DMS153 treated with DMSO at 0.1 percent for 48 hours (cell line): ENCODE measurements around the gene SLCO4A1.

Experiments used
- DNase-seq: peaks from one replicate; lab custom pipeline; 2025; ENCODE audit not compliant: unreplicated experiment; lab: John Stamatoyannopoulos, UW

Gene SLCO4A1

DNA sequence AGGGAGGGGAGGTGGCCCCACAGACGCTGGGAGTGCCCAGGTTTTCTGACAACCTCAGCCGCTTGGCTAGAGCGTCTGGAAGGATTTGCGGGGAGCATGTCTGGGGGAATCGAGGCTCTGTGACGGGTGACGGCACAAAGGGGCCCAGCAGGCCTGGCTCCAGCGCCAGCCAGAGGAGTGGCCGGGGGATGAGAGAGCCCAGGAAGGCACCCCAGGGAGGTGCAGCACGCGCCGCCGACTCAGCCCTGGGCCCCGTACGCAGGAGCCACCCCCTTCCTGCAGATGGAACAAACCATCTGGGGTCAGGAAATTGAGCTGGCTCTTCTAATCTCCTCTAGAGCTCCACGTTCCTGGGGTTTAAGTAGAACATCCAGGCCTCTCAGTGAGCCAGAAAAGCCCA lies 5.9 kb upstream of the SLCO4A1 start:
- no peak for DNase-seq

DNA sequence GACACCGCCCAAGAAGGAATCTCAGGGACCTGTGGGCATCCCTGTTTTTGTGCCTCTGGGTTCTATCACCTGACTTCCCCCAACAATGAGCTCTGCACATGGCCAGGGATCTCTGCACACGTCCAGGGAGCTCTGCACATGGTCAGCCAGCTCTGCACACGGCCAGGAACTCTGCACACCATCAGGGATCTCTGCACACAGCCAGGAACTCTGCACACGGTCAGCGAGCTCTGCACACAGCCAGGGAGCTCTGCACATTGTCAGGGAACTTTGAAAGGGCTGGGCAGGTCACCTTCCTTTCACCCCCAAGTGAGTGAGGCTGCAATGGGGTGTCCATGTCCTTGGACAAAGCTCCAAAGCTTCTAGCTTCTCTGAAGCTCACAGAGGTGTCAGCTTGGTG lies 5.2 kb upstream of the SLCO4A1 start:
- no peak for DNase-seq

DNA sequence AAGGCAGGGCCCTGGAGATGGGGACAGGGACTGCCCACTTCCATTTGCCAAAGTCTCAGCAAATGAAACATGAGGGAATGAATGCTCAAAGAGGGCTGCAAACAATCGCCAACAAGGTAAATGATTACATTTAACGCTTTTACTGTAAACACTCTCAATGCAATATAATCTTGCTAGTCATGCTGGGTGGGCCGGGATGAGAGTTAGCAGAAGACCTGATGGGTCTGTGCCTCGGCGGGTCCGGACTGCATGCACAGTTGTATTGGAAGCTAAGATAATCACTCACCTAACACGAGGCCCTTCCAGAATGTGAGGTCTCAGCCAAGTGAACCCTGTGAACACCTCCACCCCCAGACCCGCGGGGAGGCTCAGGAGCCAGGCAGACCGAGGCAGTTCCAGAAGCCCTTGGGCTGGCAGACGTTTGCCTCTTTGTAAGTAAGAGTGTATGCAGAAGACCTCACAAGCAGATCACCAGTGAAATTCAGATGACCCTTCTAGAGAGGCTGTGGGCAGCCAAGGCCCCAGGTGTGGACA lies 4.7 kb upstream of the SLCO4A1 start:
- no peak for DNase-seq

DNA sequence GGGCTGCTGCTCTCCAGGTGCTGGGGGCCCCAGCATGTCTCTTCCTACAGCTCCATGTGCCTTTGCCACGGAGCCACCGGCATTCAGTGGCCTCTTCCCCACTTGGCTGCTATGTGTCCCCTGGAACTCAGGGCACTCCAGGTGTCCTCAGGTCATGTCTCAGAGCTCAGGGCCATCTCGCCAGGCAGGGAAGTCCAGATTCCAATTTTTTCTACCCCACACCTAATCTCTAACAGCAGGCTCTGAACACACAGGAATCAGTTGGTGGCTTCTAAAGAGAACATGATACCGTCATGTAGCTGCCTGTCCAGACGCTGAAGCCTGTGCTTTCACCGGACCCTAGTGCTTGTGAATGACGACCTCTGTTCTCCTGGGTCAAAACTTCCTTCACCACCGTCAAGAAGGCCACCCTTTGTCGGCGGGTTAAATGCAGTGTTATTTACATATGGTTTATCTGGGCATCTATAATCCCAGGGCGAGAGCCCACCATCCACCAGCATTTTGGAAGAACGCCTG lies 4.2 kb upstream of the SLCO4A1 start:
- DNase-seq = no peak

DNA sequence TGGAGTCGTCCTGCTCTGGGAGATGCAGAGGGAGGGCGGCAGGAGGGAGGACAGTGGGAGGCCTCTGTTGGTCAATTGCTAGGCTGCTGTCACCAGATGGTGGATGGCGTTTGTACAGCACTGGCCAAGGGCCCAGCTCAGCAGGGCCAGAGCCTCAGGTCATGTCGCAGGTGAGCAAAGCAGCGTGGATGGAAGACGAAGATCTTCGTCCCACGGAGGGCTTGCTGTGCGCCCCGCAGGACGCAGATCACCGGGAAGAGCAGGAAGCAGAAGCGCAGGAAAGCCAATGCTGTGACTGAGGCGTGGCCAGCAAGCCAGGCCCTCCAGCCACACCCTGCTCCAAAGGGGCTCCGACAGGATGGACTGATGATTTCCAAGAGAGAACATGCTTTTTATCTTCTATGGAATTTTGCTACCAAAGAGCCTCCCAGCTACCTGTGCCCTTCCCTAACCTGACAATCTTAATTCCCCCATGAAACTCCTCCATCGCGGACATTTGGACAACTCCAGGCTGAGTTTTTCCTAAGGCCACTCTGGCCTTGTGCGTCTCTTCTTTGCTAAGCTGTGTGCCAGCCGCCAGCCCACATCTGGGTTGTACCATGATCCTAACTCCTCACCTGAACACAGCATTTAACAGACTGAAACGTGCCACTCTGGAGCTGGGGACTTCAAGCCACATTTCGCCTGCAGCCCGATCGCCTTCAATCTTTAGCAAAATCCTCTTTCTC lies 3.5 kb upstream of the SLCO4A1 start:
- DNase-seq = no peak

DNA sequence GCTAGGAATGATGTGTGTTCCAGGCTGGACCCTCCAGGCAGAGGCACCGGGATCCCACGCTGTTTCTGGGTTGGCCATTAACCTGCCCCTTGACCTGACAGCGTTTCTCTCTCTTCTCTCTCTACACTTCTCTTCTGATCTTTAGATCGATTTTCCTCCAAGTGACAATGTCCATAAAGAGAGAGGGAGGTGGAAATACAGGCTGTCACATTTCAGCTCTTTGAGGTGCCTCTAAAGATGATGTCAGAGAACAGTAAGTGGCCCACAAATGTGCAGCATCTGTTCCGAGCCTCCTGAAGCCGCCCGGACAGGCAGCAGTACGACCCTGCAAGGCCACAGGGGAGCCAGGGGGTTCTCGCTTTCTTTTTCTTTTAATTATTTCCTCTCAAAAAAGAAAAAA lies 2.5 kb upstream of the SLCO4A1 start:
- no peak for DNase-seq

DNA sequence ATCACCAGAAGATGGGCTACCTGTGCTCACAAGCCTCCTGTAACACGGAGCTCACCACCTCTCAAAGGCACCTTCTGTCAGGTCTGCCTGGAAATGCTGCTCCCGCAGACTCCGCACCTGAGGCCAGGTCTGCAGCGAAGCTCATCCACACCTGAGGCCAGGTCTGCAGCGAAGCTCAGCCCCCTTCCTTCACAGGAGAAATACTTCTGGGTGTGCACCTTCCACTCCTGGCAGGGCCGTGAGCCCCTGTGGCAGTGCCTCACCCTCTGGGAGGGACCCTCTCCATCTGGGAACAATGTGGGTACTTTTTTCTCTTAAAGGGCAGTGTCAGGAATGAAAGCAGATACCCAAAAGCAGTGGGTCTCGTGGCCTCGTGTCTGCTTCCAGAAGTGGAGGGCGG lies 1.4 kb upstream of the SLCO4A1 start:
- DNase-seq = no peak

DNA sequence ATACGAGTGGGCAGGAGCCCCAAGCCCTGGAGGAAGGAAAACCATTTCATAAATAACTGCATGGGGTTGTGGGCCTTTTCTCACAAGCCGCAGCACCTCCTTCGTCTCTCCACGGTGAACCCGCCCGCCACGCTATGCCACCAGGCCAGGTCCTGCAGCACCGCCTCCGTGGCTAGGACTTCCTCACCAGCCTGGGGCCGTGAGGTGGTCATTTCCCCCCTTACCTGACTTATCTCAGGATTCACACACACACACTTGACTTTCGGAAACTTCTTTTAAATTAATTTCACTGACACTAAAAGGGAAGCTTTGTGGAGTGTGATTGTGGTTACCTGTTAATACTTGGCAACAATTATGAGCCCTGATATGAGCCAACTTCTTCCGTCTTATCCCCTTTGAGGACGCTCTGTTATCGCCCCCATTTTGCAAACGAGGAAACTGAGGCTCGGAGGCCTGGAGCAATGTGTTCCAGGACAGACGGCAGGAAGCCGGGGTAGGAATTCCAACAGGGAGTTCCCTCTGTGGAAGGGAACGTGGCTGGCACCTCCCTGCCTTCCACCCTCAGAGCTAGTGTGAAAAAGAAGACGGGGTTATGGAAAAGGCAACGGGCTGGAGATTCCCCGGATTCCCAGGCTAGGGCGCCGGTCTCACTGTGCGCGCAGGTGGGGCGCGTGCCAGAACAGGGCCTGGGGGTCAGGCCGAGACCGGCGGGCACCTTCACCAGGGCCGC lies 817 bp upstream of the SLCO4A1 start:
- DNase-seq = no peak

DNA sequence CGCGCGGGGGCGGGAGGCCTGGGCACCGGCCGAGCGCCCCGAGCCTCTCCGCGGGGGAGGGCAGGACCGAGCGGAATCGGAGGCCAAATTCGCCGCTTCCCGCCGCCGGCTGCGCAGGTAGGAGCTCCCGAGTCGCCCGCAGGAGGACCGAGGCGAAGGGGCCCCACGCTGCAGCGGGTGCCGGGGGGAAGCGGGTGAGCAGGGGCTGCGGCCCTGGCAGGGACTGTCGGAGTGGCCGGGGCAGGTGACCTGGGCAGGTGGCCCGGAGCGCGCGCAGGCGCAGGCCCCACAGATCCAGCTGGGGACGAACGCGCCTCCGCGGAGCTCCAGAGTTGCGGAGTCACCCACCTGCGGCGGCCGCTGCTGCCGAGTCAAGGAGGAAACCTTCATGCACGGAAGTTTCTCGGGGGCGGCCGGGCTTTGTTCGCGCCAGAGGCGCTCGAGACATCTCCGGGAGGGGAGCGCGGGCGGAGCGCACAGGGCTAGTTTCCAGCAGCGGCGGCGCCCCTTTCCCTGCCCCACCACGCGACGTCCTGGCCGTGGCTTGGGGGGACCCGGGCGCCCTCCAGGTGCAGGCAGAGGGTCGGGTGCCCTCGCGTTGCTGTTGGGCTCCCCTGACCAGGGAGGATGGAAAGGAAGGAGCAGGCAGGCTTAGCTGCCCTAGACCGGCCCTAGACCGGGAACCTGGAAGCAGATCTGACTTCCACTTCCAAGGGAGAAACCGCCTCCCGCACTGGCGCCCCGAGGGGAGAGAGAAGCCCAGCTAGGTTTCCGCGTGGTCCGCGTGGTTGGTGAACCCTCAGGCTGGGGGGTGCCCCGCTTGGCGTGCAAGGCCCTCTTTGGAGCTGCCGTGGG lies 590 bp downstream of the SLCO4A1 start:
- no peak for DNase-seq

DNA sequence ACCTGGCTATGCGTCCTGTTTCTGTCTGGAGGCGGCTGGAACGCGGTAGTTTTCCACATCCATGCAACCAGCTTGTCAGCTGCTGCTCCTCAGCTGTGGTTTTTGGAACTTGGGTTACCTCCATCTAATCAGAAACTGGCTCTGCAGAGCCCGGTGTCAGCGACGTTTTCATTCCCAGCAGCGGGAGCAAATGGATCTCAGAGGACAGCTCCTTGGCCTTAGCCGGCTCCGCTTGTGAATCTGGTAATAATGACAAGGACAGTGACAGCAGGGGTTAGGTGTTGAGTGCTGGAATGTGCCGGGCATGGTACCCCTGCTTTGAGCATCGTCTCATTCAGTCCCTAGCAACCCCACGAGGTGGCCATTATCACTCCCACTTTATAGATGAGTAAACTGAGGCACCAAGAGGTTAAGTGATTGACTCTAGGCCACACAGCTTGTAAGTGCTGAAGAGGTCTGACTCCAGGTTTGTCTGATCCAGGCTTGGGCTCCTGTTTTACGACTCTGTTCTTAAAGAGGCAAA lies 1.3 kb downstream of the SLCO4A1 start:
- DNase-seq = no peak

DNA sequence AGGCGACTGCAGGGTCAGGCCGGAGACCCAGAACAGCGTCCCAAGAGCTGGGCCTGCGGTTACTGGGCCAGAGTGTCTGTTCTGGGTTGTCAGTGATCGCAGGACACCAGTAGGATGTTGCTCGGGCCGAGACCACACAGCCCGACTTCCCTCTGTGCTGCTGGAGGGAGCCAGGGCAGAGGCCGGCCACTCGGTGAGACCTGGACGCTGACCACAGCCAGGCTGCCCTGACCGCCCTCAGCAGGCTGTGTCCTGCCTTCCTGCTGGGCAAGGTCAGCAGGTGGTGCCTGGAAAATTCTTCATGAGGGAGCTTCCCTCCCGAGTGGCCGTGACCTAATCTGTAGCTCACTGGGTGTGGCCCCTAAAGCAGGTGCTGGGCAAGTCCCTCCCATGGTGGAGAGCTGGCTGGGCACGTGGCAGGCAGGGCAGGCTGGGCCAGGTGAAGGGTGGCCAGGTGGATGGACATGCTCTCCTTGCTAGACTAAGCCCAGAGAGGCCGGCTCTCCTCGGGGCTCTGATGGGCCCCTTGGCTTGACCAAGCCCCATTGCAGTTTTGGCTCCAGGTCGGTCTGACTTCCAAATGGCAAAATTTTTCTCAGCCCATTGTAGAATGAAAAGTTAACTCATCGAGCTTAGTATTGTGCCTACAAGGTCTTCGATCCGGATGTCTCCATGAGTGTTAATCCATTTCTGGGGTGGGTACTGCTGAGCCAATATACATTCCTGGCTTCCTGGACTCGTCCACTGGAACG lies 1.9 kb downstream of the SLCO4A1 start:
- DNase-seq = no peak

DNA sequence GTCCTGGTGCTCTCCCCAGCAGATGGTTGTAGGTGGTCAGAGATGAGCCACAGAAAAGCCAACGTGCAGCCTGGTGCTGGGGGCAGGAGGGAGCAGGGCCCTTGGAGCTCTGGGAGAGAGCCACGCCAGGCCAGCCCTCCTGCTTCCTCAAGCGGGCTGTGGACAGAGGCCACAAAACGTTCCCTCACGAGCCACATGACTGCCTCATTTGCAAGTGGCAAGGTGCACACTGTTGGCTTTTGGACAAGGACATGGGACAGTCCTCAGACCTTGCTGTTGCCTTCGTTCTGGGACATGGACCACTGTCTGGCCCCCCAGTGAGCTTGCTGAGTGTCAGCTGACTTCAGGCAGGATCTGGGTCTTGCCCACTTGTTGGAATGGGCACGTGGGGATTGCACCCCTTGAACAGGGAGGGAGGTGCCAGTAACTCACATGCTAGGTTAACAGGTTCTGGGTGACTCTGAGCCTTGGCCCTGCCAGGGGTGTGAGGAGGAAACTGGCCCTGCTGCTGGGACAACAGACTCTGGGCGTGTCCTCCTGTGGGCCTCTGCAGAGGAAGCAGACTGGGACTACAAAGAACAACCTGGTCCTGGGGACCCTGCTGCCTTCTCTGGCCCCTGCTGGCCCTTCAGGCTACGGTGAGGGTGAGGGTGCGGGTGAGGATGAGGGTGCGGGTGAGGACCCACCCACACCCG lies 2.6 kb downstream of the SLCO4A1 start:
- DNase-seq = no peak

DNA sequence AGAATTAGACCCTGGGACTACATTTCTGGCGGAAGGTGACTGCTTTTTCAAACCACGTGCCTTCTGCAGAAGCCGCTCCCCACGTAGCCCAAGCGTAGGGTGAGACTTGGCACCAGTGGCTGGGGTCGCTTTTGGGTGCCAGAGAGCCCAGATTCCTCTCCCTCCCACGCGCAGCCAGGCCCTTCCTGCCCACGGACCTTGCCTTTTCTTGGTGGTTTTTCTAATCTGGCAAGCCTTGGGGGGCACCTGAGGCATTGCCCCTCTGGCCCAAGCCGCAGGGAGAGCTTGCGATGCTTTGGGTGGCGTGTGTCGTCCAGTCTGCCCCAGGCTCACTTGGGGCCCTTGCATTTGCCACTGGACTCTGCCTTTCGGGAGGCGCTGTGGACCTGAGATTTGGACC lies 3.3 kb downstream of the SLCO4A1 start:
- DNase-seq = no peak

DNA sequence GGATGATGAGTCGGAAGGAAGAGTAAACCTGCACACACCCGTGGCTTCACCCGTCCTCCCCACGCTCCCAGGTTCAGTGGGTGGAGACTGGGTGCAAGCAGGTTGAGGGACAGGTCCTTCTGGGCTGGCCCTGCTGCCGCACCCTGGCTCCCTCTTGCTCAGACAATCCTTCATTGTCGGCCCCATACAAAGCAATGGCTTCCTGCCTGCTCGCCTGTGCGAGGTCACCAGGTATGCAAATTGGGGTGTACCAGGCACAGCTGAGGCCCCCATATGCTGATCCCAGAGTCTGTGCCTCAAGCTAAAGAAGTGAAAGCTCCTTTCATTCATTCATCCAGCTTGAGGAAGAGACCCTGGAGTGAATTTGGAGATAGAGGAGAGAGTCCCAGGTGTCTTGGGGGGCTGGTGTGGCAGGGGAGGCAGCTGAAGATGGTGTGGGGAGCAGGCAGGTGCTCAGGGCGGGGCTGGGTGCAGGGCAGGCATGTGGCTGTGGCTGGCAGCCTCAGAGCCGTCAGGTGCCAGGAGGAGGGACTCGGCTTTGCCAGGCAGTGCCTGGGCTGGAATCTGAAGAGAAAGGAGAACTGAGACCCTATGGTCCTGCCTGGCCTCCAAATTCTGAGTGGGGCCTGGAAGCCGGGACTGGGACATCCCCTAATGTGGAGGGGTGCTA lies 4.7 kb downstream of the SLCO4A1 start:
- DNase-seq = no peak

DNA sequence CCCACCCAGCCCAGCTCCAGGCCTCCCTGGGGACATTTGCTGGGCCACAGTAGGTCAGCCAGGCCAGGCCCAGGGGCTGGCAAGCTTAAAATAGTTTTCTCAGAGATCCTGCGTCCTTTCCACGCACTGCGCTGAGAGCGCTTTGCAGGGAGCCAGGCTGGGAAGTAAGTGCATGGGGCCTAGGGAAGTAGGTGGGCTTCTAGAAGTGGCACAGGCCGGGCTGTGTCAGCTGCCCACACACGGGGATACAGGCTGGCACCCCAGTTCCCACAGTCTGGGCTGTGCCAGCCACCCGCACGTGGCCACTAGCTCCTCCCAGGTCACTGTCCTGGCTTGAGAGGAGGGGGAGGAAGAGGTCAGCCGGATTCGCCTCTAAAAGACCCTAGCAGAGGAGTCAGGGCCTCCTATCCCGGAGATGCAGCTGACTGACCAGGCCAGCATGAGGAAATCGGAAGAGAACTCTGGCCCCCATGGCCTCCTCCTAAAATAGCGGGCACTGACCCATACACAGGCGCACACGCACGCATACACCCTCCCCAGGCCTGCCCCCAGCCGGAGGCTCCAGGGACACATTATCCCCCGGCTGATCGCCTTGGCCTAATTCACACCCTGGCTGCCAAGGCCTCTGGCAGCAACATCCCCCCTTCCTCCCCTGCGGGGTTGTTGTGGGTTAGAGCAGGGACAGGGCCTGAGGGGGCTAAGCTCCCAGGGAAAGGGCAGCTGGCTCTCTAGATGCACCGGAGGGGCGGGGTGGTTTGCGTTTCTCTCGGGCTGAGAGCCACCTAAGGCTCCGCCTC lies 5.4 kb downstream of the SLCO4A1 start:
- no peak for DNase-seq

DNA sequence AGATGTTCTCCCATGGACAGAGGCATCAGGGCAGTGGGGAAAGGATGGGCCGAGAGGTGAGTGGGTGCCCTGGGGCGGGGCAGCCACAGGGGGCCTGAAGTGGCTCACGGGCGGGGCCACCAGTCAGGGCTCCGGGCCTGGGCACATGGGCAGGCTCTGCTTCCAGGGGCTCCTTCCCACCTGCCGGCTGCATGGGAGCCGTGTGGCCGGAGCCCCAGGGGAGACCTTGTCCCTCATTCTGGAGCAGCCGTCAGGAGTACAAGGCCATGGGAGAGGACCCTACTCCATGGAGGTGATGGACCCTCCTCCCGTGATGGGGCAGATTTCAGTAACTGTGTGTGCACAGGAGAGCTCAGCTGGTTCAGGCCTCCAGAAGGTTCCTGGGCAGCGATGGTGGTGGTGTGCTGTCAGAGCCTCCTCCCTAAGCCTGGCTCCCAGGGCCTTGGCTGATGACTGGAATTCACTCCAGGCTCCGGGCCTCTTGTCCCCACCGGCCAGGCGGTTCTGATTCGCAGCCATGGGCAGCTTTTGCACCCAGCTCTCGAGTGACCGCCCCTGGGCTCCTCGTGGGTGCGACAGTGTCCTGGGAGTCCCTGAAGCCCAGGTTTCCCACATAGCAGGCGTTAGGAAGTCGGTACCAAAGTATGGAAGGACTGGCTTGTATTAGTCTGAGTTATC lies 6.2 kb downstream of the SLCO4A1 start:
- DNase-seq = no peak

DNA sequence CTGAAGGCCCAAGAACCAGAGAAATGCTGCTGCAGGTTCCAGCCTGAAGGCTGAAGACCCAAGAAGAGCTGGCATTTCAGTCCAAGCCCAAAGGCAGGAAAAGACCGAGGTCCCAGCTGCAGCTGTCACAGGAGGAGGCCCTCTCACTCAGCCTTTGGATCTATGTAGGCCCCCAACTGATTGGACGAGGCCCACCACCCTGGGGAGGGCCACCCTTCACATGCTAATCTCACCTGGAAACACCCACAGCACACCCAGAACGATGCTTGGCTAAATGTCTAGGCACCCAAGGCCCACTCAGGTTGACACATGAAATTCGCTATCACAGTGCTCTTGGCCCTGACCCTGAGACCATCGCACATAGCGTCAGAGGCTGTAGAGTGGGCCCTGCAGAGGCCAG lies 6.8 kb downstream of the SLCO4A1 start:
- no peak for DNase-seq
